ENCODE data around the gene LALBA. TPM values are rescaled to one million over a fixed set of nuclear protein-coding genes. Genes with fewer than 3 reads are reported as not detected.
"Not testable (repeated sequence)": the region's sequence is repeated elsewhere in the genome, so short reads cannot be mapped to it uniquely, and the experiment has no call there.

Gene LALBA
- total RNA-seq, 3 donors from 2014 or later (not counting 1 experiment from before 2014, with no cell fraction given): not detected

DNA sequence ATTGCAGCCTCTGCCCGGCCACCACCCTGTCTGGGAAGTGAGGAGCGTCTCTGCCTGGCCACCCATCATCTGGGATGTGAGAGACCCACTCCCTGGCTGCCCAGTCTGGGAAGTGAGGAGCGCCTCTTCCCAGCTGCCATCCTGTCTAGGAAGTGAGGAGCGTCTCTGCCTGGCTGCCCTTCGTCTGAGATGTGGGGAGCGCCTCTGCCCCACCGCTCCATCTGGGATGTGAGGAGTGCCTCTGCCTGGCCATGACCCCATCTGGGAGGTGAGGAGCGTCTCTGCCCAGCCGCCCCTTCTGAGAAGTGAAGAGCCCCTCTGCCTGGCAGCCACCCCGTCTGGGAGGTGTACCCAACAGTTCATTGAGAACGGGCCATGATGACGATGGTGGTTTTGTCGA, 18.2 kb downstream of the LALBA start:
- H3K27me3 ChIP-seq (ENCODE audit: control insufficient read depth, insufficient read depth, low read length); H3K27ac Mint-ChIP-seq; DNase-seq; H3K27ac ChIP-seq (ENCODE audit: low read length); H3K4me3 Mint-ChIP-seq; H3K36me3 Mint-ChIP-seq; H3K4me1 Mint-ChIP-seq; H3K9me3 ChIP-seq (ENCODE audit: control insufficient read depth, insufficient read depth, low read length); H3K4me1 ChIP-seq (ENCODE audit: control insufficient read depth, insufficient read depth, low read length); ATAC-seq; intact Hi-C loops (cut with micrococcal nuclease); H3K9me3 Mint-ChIP-seq; H3K36me3 ChIP-seq (ENCODE audit: control insufficient read depth, insufficient read depth, low read length); H3K4me3 ChIP-seq (ENCODE audit: low read length): not testable (repeated sequence)
- H3K27me3 Mint-ChIP-seq (ENCODE audit: low read depth in 2 of 2): peaks cover 19 to 51% of the 10 kb centered on the region in 2 donors
- WGBS (ENCODE audit: insufficient coverage): 91% methylated on average over 12 of the region's 13 CpGs

- H3K36me3 Mint-ChIP-seq; ATAC-seq; H3K27ac Mint-ChIP-seq; H3K4me1 Mint-ChIP-seq; H3K9me3 ChIP-seq (ENCODE audit: control insufficient read depth, insufficient read depth, low read length); H3K36me3 ChIP-seq (ENCODE audit: control insufficient read depth, insufficient read depth, low read length); intact Hi-C loops (cut with micrococcal nuclease); H3K27me3 ChIP-seq (ENCODE audit: control insufficient read depth, insufficient read depth, low read length); H3K27ac ChIP-seq (ENCODE audit: low read length); H3K9me3 Mint-ChIP-seq; H3K4me1 ChIP-seq (ENCODE audit: control insufficient read depth, insufficient read depth, low read length); H3K4me3 Mint-ChIP-seq; DNase-seq; H3K4me3 ChIP-seq (ENCODE audit: low read length): not testable (repeated sequence)
- WGBS (ENCODE audit: insufficient coverage): no CpG with 5 or more reads among the region's 3 CpGs
- peaks cover 15 to 44% of the 10 kb centered on the region in 2 donors for H3K27me3 Mint-ChIP-seq (ENCODE audit: low read depth in 2 of 2)
Measured at GRCh38 chr12:48547012-48547411, 22.8 kb downstream of the LALBA start.

GRCh38 chr12:48545833-48546469, 23.9 kb downstream of the LALBA start:
- DNase-seq (no peak), ATAC-seq (no peak)
- Histone ChIP-seq H3K4me1 (ENCODE audit: control insufficient read depth, insufficient read depth, low read length) (no peaks in the 10 kb centered on the region), H3K36me3 (ENCODE audit: control insufficient read depth, insufficient read depth, low read length) (no peaks in the 10 kb centered on the region), H3K27me3 (ENCODE audit: control insufficient read depth, insufficient read depth, low read length) (no peaks in the 10 kb centered on the region), H3K4me3 (ENCODE audit: low read length) (no peak overlapping the region), H3K27ac (ENCODE audit: low read length) (no peak overlapping the region), H3K9me3 (ENCODE audit: control insufficient read depth, insufficient read depth, low read length) (no peaks in the 10 kb centered on the region)
- no peaks in the 10 kb centered on the region for H3K4me1 Mint-ChIP-seq
- TF ChIP-seq, protein P1, sequence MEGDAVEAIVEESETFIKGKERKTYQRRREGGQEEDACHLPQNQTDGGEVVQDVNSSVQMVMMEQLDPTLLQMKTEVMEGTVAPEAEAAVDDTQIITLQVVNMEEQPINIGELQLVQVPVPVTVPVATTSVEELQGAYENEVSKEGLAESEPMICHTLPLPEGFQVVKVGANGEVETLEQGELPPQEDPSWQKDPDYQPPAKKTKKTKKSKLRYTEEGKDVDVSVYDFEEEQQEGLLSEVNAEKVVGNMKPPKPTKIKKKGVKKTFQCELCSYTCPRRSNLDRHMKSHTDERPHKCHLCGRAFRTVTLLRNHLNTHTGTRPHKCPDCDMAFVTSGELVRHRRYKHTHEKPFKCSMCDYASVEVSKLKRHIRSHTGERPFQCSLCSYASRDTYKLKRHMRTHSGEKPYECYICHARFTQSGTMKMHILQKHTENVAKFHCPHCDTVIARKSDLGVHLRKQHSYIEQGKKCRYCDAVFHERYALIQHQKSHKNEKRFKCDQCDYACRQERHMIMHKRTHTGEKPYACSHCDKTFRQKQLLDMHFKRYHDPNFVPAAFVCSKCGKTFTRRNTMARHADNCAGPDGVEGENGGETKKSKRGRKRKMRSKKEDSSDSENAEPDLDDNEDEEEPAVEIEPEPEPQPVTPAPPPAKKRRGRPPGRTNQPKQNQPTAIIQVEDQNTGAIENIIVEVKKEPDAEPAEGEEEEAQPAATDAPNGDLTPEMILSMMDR (IDR thresholded peaks at IDR 0.05): no peak
- no peaks in the 10 kb centered on the region for H3K36me3 Mint-ChIP-seq
- intact Hi-C loops (cut with micrococcal nuclease): no loop called here
- 66% methylated on average over 4 of the region's 4 CpGs for WGBS (ENCODE audit: insufficient coverage)
- peaks cover 12 to 41% of the 10 kb centered on the region in 2 donors for H3K27me3 Mint-ChIP-seq (ENCODE audit: low read depth in 2 of 2)
- H3K27ac Mint-ChIP-seq: no peak overlapping the region
- H3K9me3 Mint-ChIP-seq: no peaks in the 10 kb centered on the region
- no peak overlapping the region for H3K4me3 Mint-ChIP-seq

DNA sequence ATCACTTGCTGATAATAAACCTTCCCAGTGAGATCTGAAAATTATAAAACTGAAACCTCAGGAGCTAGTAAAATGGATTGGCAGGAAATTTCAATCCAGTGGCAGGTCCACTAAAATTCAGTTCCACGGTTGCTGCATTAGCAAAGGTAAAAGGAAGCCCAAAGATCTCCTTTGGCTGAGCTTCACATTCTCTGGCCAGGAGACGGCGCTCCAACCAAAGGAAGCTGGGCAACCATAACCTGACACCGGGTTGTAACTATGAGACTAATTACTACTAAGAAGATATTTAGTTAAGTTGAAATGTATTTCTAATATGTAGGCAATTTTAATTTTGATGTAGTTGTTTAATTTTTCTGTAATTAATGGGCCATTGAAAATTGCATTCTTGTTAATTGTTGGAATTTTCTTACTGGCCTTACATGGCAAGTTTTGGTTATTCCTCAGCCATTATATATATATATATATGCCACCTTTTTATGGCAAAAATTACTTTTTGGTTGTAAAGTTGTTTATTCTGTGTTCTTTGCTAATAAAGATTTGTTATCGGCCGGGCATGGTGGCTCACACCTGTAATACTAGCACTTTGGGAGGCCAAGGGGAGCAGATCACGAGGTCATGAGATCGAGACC, 27.4 kb downstream of the LALBA start:
- no peaks in the 10 kb centered on the region for H3K9me3 Mint-ChIP-seq
- Histone ChIP-seq H3K9me3 (ENCODE audit: control insufficient read depth, insufficient read depth, low read length) (no peaks in the 10 kb centered on the region), H3K4me1 (ENCODE audit: control insufficient read depth, insufficient read depth, low read length) (no peaks in the 10 kb centered on the region), H3K36me3 (ENCODE audit: control insufficient read depth, insufficient read depth, low read length) (no peaks in the 10 kb centered on the region), H3K27ac (ENCODE audit: low read length) (no peak overlapping the region), H3K4me3 (ENCODE audit: low read length) (no peak overlapping the region), H3K27me3 (ENCODE audit: control insufficient read depth, insufficient read depth, low read length) (no peaks in the 10 kb centered on the region)
- ATAC-seq (peak in 1 of 3 donors; percentile 41), DNase-seq (peak in 1 of 2 donors; percentile 48)
- TF ChIP-seq, protein P1 (IDR thresholded peaks at IDR 0.05): no peak
- no peaks in the 10 kb centered on the region for H3K36me3 Mint-ChIP-seq
- H3K4me1 Mint-ChIP-seq: no peaks in the 10 kb centered on the region
- intact Hi-C loops (cut with micrococcal nuclease): no loop called here
- WGBS (ENCODE audit: insufficient coverage): 71% methylated on average over 7 of the region's 8 CpGs
- H3K4me3 Mint-ChIP-seq: no peak overlapping the region
- peaks cover 16 to 21% of the 10 kb centered on the region in 2 donors for H3K27me3 Mint-ChIP-seq (ENCODE audit: low read depth in 2 of 2)
- no peak overlapping the region for H3K27ac Mint-ChIP-seq

Data from natural killer cell (primary cell).